ENCODE data around the gene NCL.
"Not testable (repeated sequence)": the region's sequence is repeated elsewhere in the genome, so short reads cannot be mapped to it uniquely, and the experiment has no call there.

Gene NCL

DNA sequence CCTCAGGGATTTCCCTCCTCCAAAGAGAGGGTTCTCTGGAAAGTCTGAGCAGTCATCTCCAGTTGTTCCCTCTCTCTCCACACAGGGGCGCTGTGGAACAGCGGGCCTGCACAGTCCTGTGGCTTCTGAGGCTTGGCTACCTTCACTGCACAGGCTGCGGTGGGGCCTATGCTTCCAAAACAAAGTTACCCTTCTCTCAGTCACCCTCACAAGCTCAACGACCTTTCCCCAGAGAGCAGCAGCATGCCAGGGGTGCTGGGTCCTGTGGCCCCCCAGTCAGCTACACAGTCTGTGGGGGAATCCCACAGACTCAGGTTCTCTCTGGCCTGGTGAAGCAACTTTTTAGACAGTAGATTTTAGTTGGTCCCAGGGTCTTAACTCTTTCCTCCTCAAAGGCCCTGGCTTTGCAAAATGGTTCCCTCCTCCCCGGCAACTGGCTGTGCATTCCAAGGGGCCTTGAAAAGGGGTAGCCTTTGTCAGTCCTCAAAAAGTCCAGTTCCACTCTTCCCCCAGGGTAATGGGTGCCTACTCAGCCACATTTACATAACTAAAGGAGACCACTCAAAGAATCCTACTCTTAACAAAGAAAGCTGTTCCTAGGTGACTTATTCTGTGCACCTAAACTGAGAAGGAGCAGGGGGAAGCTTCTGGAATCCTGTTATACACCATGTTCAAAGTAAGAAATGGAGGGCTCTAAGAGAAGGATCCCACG is 53.8 kb downstream of the NCL start:
- no peaks in the 10 kb centered on the region for H3K36me3 ChIP-seq (ENCODE audit: insufficient read depth, low read length)
- DNase-seq (ENCODE audit: low read depth, low spot score): no peak
- no peak overlapping the region for H3K9ac ChIP-seq (ENCODE audit: insufficient read length)
- H3K27ac ChIP-seq: no peak overlapping the region
- no peak overlapping the region for H3K4me3 ChIP-seq
- TF ChIP-seq FOXP2 (optimal IDR thresholded peaks at IDR 0.05; ENCODE audit: control extremely low read depth, extremely low read length, insufficient read depth) (no peak), EZH2 (IDR thresholded peaks at IDR 0.05) (no peak), POLR2AphosphoS5 (IDR thresholded peaks at IDR 0.05; ENCODE audit: borderline replicate concordance, low read depth, low read length) (no peak)
- H3K9me3 ChIP-seq (ENCODE audit: low read depth, low read length): no peaks in the 10 kb centered on the region; the same call in 1 of the 2 replicates

DNA sequence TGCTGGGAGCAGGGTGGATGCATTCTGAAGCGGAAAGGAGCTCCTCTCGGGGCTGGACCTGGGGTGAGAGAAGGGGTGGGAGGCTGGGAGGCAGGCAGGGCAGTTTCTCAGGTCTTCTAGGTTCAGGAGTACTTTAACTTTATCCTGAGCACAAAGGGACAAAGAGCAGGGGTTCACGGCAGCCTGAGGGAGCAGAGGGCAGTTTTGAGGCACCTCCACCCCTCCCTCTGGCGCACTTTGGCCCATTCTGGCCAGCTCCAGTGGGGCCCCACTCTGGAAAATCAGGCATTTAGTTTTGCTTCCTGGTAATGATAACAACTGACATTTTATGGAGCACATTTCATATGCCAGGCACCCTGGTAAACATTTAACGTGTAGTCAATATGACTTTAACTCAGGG is 54.5 kb downstream of the NCL start:
- Histone ChIP-seq H3K9me3 (ENCODE audit: low read depth, low read length) (no peaks in the 10 kb centered on the region; the same call in 1 of the 2 replicates), H3K36me3 (ENCODE audit: insufficient read depth, low read length) (no peaks in the 10 kb centered on the region), H3K9ac (ENCODE audit: insufficient read length) (no peak overlapping the region), H3K4me3 (no peak overlapping the region), H3K27ac (no peak overlapping the region)
- no peak for TF ChIP-seq EZH2 (IDR thresholded peaks at IDR 0.05)
- no peak for TF ChIP-seq FOXP2 (optimal IDR thresholded peaks at IDR 0.05; ENCODE audit: control extremely low read depth, extremely low read length, insufficient read depth)
- no peak for TF ChIP-seq POLR2AphosphoS5 (IDR thresholded peaks at IDR 0.05; ENCODE audit: borderline replicate concordance, low read depth, low read length)
- no peak for DNase-seq (ENCODE audit: low read depth, low spot score)

DNA sequence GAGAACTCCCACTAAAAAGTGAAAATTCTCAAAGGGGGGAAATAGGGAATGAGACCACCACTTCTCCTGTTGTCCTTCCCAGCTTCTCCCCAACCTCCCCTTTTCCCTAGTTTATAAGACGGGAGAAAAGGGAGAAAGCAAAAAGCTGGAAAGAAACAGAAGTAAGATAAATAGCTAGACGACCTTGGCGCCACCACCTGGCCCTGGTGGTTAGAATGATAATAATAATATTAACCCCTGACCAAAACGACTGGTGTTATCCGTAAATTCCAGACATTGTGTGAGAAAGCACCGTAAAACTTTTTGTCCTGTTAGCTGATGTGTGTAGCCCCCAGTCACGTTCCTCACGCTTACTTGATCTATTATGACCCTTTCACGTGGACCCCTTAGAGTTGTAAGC is 56.0 kb downstream of the NCL start:
- not testable (repeated sequence) for H3K27ac ChIP-seq

GRCh38 chr2:231407686-231408085 is 56.6 kb downstream of the NCL start:
- H3K9me3 ChIP-seq (ENCODE audit: low read depth, low read length); H3K36me3 ChIP-seq (ENCODE audit: insufficient read depth, low read length); H3K27ac ChIP-seq; DNase-seq (ENCODE audit: low read depth, low spot score); H3K9ac ChIP-seq (ENCODE audit: insufficient read length); H3K4me3 ChIP-seq: not testable (repeated sequence)

More for the DNA sequence above, 56.0 kb downstream of the NCL start:
- not testable (repeated sequence) for H3K4me3 ChIP-seq; H3K36me3 ChIP-seq (ENCODE audit: insufficient read depth, low read length); H3K9ac ChIP-seq (ENCODE audit: insufficient read length); DNase-seq (ENCODE audit: low read depth, low spot score); H3K9me3 ChIP-seq (ENCODE audit: low read depth, low read length)

GRCh38 chr2:231405601-231406367 is 58.5 kb downstream of the NCL start:
- not testable (repeated sequence) for H3K9me3 ChIP-seq (ENCODE audit: low read depth, low read length); DNase-seq (ENCODE audit: low read depth, low spot score); H3K4me3 ChIP-seq; H3K9ac ChIP-seq (ENCODE audit: insufficient read length); H3K27ac ChIP-seq; H3K36me3 ChIP-seq (ENCODE audit: insufficient read depth, low read length)

GRCh38 chr2:231404183-231404578 is 60.1 kb downstream of the NCL start:
- H3K4me3 ChIP-seq; H3K36me3 ChIP-seq (ENCODE audit: insufficient read depth, low read length); H3K9me3 ChIP-seq (ENCODE audit: low read depth, low read length); H3K27ac ChIP-seq; DNase-seq (ENCODE audit: low read depth, low spot score); H3K9ac ChIP-seq (ENCODE audit: insufficient read length): not testable (repeated sequence)
